Adrenal gland (tissue), 5 donors: ENCODE results near the gene SBF2.

Source experiments
- CTCF ChIP-seq, 6 experiments: fragments of 450-650 bp in 4 of 6; fragments of 200-600 bp in 2 of 6; sonication (generic) in 1 of 6; IDR thresholded peaks; 1 replicate in 5 of 6; 2 replicates in 1 of 6; pipeline versions ENCODE4 v1.5.1 to v1.8.0; 2016 to 2021; ENCODE audit warnings: antibody characterized with exemption in 6 of 6, mild to moderate bottlenecking in 2 of 6, moderate library complexity in 1 of 6
- POLR2A ChIP-seq, 2 donors: fragments of 450-650 bp; IDR thresholded peaks; one replicate each; pipeline ENCODE4 v1.6.1; 2017; ENCODE audit warnings: antibody characterized with exemption in 2 of 2, mild to moderate bottlenecking in 2 of 2, moderate library complexity in 1 of 2
- donor health status: DM: no; HTN: no; CAD: no.

- TF ChIP-seq CTCF (IDR thresholded peaks at IDR 0.05) (no peak), POLR2A (IDR thresholded peaks at IDR 0.05) (no peak)
Measured at GRCh38 chr11:10032935-10033334, 261.1 kb downstream of the SBF2 start.
